DLD1 (cell line): Measurements from ENCODE around the gene CD3E.
"Not testable (repeated sequence)": the region's sequence is repeated elsewhere in the genome, so short reads cannot be mapped to it uniquely, and the experiment has no call there.

Experiments
- in situ Hi-C: cut with HindIII; loops from 2 replicates; pipeline ENCODE4 v1.10.0; 2017; ENCODE audit warnings: low sequenced_read_pairs

The CD3E gene

DNA sequence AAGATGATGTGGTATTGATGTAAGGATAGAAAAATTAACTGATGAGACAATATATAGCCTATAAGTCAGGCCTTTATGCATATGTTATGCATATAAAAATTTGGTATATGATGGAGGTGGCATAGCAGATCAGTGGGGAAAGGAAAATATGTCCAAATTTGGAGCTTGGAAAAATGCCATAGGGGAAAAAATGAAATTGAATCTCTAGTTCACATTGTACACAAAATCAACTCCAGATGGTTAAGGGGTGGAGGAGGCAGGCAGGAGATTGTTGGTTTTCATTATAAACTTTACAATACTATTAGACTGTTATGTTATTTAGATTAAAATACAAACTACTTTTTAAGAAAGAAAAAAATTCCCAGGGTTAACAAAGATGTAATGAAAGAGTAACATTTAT lies 15.1 kb upstream of the CD3E start:
- in situ Hi-C loops: loop anchor here (10.0 kb wide), 1 partner anchor 115 kb away; the partner anchor contains the start of gene SCN2B

DNA sequence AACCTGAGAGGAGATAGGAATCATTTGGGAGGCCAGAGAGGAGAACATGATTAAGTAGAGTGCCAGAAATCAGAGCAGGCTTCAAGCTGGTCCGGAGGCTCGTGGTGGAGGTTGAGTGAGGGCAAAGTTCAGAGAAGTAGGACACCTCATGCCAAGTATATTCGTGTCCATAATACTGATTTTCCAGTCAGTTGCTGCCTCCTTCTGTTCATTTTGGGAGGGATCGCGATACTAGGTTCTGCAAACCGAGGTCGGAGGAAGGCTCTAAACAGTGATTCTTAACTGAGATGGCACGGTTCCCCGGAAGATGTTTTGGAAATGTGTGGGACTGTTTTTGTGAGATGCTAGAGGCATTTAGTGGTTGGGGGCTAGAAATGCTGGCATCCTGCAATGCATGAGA lies 13.6 kb upstream of the CD3E start:
- in situ Hi-C loops: no loop called here

DNA sequence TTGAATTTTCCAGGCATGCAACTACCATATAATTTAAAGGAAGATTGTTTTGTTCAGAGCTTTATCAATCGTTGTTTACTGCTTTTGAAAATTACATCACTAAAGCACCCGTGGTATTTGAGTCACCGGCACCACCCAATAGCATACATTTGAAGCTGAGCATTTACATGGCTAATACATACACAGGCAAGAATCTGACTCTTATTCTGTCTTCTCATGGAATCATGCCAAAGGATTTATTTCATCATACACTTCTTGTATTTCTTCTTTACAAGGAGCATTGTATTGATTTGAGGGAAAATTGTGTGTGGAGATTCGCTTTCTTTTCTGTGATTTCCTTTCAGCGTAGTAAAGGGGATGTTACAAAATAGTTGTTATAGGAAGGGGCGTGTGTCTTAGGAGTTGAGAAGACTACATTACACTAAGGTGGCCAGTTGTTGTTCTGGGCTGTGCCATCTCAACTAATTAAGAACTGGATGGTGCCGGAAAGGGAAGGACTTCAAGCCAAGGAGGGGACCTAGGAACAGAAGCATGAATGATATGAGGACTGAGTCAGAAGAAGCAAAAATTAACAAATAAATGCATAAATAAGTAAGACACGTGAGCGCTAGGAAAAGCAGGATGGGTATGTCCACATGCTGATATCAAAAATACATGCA lies 12.9 kb upstream of the CD3E start:
- in situ Hi-C loops: no loop called here

DNA sequence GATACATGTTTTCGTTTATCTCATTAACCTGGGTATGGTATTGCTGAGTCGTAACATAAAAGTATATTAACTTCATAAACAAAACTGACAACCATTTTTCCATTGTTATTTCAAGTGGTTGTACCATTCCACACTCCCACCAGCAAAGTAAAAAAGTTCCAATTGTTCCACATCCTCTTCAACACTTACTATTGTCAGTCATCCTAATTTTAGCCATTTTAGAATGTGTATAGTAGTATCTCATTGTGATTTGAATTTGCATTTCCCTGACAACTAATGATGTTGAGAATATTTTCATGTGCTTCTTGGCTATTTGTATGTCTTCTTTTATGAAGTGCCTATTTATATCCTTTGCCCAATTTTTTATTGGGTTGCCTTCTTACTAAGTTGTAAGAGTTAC lies 10.5 kb upstream of the CD3E start:
- in situ Hi-C loops: no loop called here

DNA sequence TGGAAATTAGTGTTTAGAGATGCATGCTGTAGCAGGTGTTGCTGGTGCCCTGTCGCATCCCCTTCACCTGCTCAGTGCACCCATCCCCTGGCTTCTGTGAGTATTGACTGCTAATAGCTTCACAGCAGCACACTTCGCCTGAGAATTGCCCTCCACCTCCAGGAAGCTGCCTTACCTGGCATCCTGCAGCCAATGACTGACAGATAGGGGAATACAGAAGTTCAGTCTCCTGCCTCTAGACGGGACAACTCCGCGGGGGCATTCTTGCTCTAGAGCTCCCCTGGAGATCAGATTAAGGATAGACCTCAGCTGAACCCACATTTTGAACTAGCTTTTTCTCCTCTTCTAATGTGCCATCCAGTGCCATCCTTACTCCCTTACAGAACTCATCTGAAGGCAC lies 9.3 kb upstream of the CD3E start:
- in situ Hi-C loops: no loop called here

DNA sequence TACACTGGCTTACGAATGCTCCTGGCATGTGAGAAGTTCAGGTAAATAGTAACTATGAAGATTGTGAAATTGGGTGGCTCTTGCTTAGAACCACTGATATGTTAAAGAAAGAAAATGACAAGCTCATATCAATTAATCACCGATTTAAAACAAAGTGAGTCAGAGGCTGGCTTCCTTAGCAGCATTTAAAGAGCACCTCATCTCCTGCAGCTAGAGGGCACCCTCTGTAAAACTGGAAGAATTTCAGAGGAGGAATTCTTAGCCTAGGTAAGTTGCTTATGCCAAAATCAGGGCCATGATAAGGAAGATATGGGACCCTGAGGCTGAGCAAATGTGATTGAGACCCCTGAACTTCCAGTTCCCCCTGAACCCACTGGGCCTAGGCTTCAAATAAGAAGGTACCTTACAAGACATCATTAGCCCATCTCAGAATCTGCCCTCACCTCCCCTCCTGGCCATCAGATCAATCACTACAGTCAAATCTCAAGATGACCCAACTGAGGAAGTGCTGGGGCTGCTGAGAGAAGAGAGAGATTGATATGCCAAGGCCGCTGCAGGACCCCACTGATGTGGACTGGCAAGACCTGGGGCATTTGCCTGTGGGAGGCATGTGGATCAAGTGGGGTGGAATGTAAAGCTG lies 8.6 kb upstream of the CD3E start:
- in situ Hi-C loops: no loop called here

DNA sequence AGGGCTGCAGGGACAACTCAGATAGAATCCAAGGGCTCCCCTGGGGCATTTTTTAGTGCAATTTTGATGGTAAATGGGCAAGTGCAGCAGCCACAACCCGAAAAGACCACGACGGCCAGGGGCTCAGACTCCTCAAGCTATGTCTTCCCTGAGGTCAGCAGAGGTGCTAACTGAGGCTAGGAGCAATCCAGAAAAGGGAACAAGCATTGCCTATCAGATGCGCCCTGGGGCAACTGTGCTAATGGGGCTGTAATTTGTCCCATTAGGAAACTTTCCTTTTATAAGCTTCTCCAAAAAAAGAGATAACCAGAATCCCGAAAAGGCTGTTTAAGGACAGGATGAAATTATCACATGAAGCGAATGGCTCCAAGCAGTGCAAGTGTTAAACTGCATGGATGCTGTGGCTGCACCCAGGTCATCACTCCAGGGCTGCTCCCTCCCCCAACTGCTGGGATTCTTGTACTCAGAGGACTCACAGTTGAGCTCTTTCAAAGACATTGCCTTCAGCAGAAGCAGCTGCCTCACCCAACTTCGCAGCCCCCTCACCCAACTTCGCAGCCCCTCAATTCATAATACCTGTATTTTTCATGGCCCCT lies 2.8 kb upstream of the CD3E start:
- in situ Hi-C loops: no loop called here

DNA sequence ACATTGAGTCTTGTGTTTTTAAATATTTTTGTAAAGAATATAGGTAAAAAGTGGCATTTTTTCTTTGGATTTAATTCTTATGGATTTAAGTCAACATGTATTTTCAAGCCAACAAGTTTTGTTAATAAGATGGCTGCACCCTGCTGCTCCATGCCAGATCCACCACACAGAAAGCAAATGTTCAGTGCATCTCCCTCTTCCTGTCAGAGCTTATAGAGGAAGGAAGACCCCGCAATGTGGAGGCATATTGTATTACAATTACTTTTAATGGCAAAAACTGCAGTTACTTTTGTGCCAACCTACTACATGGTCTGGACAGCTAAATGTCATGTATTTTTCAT lies 333 bp upstream of the CD3E start:
- in situ Hi-C loops: no loop called here

DNA sequence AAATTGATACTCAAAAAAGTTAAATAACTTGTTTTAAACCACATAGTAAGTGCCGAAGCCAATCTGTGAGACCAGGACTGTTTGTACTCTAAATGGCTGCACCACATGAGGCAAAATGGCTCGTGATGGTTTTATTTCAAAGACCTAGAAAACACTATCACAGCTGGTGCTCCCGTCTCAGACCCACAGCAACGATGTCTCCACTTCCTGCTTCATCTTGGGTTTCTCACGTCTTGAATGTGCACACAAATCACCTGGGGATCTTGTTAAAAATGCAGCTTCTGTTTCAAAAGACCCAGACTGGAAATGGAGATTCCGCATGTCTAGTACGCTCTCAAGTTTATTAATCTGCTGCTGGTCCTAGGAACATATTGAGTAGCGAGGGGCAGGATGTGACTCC lies 1.2 kb downstream of the CD3E start:
- in situ Hi-C loops: no loop called here

DNA sequence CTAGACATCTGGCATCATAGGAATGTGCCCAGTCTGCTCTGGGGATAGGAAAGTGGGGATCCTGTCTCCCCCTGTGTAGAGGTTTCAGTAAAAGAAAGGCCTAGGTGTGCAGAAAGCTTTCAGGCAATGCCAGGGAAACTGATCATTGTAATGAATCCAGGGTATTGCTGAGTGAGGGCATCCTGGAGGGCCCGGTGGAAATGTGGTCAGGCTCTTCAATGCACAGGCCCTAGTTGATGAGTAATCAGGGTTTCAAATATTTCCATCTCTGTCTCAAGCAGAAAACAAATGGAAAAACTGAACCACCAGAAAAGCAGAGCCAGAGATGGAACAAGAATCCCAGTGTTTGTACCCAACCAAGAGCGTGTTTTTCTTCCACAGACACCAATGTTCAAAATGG lies 2.0 kb downstream of the CD3E start:
- in situ Hi-C loops: no loop called here

DNA sequence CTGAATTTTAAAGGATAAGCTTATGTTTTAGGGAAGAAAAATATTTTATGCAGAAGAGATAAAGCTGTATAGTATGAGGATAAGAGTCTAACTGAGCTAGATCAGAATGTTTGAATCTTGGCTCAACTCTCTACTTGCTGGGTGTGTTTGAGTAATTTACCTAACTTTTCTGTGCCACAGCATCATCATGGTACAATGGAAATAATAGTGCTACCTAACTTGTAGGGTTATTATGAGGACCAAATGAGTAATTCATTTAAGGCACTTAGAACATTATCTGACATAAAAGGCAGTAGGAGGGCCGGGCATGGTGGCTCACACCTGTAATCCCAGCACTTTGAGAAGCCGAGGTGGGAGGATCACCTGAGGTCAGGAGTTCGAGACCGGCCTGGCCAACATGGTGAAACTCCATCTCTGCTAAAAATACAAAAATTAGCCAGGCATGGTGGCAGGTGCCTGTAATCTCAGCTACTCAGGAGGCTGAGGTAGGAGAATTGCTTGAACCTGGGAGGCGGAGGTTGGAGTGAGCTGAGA lies 4.5 kb downstream of the CD3E start:
- in situ Hi-C loops: not testable (repeated sequence)

DNA sequence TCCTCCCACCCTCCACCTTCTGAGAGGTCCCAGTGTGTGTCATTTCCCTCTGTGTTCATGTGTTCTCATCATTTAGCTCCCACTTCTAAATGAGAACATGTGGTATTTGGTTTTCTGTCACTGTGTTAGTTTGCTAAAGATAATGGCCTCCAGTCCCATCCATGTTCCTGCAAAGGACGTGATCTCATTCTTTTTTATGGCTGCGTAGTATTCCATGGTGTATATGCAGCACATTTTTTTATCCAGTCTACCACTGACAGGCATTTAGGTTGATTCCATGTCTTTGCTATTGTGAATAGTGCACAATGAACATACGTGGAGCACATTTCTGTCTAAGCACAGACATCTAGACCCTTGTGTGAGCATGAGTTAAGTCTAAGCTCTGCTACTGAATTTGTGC lies 5.7 kb downstream of the CD3E start:
- in situ Hi-C loops: no loop called here

DNA sequence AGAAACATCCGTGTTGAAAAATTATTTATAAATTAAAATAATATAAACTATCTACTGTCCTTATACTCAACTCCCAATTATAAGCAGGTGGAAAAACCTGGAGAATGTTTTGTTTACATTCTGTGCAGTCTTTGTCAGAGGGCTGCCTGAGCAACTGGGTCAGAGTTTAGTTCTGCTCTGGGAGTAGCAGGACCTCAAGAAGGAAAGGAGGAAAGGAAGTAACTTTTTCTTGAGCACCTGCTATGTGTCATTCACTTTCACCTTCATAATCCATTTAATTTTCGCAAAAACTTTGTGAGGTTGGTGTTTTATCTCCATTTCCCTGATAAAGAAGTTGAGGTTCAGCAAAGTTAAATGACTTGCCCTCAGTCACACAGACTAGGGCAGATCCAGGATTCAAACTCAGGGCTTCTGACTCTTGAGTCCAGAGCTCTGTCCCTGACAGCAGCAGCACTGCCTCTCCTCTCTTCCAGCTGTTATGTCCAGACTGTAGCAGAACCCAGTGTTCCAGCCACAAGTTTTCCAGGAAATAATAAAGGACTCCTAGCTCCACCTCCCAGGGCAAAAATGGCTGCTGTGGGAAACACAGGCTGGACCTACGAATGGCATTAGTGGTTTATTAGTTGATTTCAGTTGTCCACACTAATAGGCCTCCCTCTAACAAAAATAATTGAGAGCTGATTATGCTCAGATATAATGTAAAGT lies 6.4 kb downstream of the CD3E start:
- in situ Hi-C loops: no loop called here

DNA sequence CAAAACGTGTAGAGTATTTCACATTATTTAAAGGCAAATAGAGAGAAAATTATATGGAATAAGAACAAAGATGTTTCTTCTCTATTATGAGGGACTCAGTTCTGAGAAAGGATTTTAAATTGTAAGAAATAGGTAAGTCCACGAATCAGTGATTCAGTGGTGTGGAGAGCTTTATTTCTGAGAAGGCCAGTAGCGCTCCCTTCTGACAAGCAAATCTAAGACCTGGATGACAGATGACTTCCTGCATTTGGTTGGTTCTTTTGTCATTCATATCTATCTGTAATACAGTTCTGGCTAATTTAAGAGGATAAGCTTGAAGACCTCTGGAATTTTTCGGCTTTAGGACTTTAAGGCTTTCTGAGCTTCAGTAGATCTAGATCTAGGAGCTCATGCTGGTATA lies 7.0 kb downstream of the CD3E start:
- in situ Hi-C loops: no loop called here

DNA sequence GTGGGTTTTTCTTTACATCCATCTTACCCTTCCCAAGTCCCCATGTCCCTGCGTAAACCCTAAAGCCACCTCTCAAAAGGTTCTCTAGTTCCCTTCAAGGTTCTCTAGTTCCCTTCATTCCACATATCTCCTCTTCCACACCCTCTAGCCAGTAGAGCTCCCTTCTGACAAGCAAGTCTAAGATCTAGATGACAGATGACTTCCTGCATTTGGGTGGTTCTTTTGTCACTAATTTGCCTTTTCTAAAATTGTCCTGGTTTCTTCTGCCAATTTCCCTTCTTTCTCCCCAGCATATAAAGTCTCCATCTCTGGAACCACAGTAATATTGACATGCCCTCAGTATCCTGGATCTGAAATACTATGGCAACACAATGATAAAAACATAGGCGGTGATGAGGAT lies 7.8 kb downstream of the CD3E start:
- in situ Hi-C loops: no loop called here

DNA sequence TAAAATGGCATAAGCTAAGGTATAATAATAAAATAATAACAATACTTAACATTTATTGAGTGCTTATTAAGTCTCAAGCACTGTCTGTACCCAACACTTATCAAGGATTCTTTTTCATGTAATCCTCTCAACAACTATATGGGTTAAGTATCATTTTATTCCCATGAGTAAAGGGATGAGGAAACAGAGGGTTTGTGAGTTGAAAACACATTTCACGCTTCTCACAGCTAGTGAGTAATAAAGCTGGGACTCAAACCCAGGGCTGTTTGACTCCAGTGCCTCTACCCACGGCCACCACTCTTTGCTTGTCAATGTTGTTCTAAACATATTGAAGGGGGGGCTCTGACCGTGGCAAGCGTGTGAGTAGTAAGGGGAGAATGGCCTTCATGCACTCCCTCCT lies 8.7 kb downstream of the CD3E start:
- in situ Hi-C loops: no loop called here

DNA sequence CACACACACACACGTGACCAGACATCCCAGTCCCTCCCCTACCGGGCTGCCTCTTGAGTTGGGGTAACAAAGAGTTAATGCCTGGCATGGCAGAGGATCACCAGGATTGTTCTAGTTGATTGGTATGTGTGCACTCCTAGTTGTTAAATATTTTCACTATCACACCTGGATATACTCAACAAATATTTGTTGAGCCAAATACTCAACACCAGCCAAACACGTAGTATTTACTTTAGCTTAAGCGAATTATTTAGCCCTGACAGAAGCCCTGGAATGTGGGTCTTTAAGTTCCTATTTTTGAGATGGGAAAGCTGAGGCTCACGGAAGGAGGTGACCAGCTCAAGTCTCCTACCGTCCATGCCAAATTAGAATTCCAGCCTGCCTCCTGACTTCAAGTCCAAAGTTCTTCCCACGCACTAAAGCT lies 10.5 kb downstream of the CD3E start:
- in situ Hi-C loops: no loop called here

DNA sequence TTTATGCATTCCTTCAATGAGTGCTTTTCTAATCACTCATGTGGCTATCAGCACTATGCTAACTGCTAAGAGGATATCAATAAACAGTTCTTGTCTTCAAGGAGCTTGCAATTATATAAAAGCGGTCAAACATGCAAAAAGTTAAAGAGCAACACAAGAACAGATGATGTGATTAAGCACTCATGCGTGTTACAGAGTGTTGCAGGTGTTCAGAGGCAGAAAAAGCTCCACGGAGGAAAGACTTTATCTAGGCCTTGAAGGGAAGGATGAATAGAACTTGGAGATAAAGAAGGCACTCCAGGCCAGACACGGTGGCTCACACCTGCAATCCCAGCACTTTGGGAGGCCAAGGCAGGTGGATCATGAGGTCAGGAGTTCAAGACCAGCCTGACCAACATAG lies 13.6 kb downstream of the CD3E start:
- in situ Hi-C loops: no loop called here

DNA sequence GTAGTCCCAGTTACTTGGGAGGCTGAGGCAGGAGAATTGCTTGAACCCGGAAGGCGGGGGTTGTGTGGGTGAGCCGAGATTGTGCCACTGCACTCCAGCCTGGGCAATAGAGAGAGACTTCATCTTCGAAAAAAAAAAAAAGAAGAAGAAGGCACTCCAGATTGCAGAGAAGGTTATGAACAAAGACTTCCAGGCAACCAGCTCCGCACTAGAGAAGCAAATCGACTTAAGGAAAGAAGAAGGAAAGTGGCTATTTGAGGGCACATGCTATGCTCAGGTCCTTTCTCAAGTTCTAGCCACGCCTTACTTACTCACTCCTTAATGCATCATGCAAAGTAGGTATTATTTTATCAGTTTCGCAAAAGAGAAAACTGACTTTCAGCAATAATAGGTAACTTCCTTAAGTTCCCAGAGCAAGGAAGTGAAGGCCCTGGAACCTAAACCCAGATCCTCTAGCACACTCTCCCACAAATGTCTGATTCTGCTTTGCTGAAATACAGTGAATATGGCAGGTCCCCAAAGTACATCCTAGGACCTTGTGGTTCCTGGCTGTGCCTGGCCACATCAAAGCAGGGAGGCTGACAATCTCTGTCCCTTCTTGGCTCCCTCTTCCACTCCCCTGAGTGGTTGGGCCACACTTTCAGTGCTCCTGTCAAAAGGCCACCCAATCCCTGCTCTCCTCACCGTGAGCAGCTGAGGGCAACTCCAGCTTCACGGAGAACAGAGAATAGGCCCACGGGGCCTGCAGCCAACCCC lies 14.2 kb downstream of the CD3E start:
- in situ Hi-C loops: no loop called here

DNA sequence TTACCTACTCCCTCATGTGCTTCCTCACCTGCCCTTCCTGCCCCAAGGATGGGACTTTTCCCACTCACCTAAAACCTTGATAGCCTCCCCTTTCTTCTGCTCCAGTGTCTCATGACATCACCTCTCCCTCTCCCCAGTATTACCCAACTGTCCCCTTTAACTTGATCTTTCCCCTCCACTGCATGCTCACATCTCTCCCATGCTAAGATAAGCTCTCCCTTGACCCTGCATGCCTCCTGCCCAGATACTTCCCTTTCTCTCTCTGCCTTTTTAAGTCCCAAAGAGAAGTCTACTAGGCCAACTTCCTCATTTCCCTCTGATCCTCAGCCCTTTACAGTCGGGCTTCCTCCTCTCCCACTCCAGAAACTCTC lies 14.8 kb downstream of the CD3E start:
- in situ Hi-C loops: no loop called here

DNA sequence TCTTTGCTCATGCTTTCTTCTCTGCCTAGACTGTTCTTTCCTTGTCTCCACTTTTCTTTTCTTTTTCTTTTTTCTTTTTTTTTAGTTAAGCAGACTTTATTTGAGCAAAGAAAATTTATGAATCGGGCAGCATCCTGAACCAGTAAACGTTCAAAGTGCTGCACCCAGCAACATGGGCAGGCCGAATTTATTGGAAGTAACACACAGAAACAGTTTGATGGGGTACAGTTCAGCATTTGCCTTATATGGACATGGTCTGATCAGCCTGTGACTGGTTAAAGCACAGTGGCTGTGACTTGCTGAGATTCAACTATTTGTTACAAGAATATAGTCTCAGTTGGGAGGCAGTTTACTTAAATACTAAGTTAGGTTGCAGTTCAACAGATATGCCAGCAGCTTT lies 16.0 kb downstream of the CD3E start:
- in situ Hi-C loops: no loop called here
